22Rv1 (cell line): ENCODE results near the gene PADI2.

Experiments
- H3K27ac ChIP-seq: fragments of 450-650 bp; 2 replicates; pipeline ENCODE4 v1.5.1; 2017
- CTCF ChIP-seq: fragments of 450-650 bp; IDR thresholded peaks from 2 replicates; pipeline ENCODE4 v1.5.1; 2017; ENCODE audit warnings: mild to moderate bottlenecking
- ZFX ChIP-seq: fragments of 450-650 bp; IDR thresholded peaks from 2 replicates; pipeline ENCODE4 v1.6.1; 2017; ENCODE audit warnings: antibody characterized with exemption, borderline replicate concordance

The PADI2 gene

DNA sequence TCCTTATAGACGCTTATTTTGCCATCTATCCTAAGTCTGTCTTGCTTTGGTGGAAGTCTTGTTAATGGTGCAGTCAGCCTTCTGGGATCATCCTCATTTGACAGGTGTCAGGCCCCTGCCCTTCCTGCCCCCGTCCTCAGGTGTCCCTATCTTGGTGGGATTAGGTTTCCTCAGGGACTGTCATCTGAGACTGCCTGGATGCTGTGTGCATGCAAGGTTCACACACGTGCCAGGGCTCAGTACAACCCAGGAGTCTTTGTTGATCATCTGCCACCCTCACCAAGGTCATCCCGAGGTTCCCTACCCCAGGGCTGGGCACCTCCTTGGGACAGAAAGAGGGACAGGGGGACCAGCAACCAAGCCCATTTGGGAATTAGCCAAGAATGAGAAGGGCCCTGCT, 18.0 kb downstream of the PADI2 start:
- no peak overlapping the region for H3K27ac ChIP-seq
- no peak for TF ChIP-seq CTCF

DNA sequence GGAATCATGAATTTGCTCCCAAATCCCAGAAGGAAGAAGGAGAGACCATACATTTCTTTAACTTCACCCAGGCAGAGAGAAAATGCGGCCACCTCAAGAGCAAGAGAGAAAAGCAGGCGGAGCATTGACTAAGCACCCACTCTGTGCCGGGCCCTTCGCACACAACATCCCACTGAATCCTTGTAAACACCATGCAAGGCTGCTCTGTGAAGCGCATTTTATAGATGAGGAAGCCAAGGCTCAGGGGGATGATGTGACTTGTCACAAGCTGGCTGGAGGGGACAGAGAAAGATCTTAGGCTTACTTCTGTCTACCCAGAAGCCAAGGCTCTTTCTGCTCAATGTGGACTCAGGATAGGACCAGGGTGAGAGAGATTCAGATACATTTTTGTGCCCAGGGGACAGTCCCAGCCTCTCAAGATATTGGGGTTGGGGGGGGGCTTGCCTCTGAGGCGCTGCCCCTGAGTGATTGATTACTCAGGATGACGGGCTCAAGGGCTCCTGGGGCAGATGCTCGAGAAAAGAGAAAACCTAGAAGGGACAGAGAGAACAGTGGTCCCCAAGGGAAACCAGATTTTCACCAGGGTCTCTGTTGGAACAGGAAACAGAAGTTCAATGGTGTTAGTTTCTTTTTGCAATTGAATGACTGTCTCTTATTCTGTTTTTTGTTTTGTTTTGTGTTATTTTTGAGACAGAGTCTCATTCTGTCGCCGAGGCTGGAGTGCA, 19.5 kb downstream of the PADI2 start:
- no peak for TF ChIP-seq CTCF
- no peak for TF ChIP-seq ZFX

GRCh38 chr1:17098446-17099317, 20.6 kb downstream of the PADI2 start:
- no peak for TF ChIP-seq ZFX
- TF ChIP-seq CTCF, result no peak
- H3K27ac ChIP-seq, result peak overlapping the region; percentile 56

More for the DNA sequence above, 19.5 kb downstream of the PADI2 start:
- no peak overlapping the region for H3K27ac ChIP-seq

DNA sequence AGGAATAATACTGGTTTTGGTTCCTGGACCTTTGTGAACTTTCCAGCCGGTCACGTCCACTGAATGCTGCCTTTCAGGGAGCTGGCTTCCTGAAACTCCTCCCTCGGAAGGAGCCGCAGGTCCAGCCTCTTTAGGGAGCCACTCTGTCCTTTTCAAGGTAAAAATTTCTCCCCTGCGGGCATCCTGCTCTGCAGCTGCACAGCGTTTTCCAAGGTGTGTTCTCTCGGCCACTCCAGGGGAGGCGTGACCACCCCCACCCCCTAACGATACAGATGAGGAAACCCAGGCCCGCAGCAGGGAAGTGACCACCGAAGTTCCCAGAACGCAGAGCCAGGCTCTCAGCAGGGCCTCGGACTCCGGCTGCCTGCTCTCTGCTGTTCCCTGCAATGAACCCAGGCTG, 21.5 kb downstream of the PADI2 start:
- peak overlapping the region; percentile 56 for H3K27ac ChIP-seq
- no peak for TF ChIP-seq CTCF

DNA sequence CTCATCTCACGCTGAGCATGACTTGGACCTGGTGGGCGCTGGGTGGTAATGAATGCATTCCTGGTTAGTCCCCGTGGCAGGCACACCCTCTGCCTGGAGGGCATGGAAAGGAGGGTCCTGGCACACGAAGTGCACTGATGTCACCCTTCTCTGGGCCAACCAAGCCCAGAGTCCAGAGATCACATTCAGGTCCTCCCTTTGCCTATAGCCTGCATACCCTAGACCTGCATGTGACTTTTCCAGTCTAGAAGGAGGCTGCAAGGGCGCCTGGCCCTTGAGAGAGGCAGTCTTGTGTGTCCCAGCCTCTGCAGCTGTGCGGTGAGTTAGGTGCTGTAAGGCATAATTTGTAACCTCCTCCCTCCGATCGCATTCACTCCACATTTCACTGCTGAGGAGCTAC, 22.1 kb downstream of the PADI2 start:
- TF ChIP-seq CTCF (no peak), ZFX (no peak)
- peak overlapping the region; percentile 56 for H3K27ac ChIP-seq

DNA sequence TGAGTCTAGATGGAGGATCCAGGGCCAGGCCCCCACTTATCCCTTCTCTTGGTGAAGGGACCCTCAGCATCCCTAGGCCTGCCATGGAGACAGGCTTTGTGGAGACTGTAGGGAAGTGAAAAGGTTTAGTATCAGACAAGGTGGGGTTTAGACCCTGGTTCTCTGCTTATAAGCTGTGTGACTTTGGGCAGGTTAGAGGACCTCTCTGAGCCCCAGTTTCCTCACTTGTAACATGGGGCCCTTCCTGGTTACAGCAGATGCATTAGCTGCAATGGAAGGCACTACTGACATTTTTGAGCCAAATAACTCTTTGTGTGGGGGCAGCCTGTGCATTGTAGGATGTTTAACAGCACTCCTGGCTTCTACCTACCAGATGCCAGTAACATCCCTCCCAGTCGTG, 22.7 kb downstream of the PADI2 start:
- no peak overlapping the region for H3K27ac ChIP-seq
- TF ChIP-seq ZFX (no peak), CTCF (no peak)

GRCh38 chr1:17095141-17095540, 24.1 kb downstream of the PADI2 start:
- TF ChIP-seq CTCF (no peak), ZFX (no peak)

More at GRCh38 chr1:17095141-17095540, 24.1 kb downstream of the PADI2 start:
- no peak overlapping the region for H3K27ac ChIP-seq
